Choroid plexus epithelial cell (primary cell): Measurements from ENCODE around the gene RBM28.

Experiments
- DNase-seq: peaks from one replicate; pipeline ENCODE4 v3.0.0-alpha.2; 2010; ENCODE audit warnings: low read depth
- H3K4me3 ChIP-seq: 2 replicates; pipeline ENCODE4 v1.5.1; 2011; ENCODE audit warnings: low read depth, mild to moderate bottlenecking, control low read depth, low read length, moderate library complexity
- TF ChIP-seq, protein P1 (sequence below): conservative IDR thresholded peaks from 2 replicates; pipeline ENCODE4 v1.5.1; 2011; ENCODE audit warnings: low read depth, mild to moderate bottlenecking, control low read depth, inconsistent platforms, low read length, moderate library complexity

Gene RBM28

DNA sequence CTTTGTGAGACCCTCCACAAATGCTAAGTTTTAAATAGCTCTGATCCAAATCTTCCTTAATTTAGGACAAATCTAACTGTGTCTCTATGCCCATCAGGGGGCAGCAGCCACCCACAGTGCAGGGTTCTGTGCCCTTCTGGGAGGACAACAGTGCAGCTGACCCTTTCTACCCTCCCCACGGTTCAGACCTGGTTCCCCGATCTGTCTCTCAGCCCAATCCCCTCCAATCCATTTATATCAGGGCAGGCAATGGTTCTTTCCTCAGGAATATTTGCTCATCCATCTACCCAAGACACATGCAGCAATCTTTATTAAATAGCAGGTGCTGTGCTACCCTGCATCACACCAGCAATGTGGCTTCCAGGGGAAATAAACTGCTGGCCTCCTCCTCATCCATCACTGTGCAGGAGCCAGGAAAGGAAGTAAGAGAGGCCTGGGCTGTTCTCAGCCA lies 4.0 kb upstream of the RBM28 start:
- no peak overlapping the region for H3K4me3 ChIP-seq

DNA sequence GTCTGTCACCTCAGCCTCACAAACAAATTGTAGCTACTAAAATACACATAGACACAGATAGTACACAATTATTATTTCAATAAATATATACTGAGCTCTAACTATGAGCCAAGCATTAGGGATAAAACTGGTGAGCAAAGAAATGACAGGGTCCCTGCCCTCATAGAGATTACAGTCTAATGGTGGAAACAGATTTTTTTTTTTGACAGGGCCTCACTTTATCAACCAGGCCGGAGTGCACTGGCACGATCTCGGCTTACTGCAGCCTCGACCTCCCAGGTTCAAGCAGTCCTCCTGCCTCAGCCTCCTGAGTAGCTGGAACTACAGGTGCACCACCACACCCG lies 695 bp upstream of the RBM28 start:
- DNase-seq: no peak
- TF ChIP-seq, protein P1, sequence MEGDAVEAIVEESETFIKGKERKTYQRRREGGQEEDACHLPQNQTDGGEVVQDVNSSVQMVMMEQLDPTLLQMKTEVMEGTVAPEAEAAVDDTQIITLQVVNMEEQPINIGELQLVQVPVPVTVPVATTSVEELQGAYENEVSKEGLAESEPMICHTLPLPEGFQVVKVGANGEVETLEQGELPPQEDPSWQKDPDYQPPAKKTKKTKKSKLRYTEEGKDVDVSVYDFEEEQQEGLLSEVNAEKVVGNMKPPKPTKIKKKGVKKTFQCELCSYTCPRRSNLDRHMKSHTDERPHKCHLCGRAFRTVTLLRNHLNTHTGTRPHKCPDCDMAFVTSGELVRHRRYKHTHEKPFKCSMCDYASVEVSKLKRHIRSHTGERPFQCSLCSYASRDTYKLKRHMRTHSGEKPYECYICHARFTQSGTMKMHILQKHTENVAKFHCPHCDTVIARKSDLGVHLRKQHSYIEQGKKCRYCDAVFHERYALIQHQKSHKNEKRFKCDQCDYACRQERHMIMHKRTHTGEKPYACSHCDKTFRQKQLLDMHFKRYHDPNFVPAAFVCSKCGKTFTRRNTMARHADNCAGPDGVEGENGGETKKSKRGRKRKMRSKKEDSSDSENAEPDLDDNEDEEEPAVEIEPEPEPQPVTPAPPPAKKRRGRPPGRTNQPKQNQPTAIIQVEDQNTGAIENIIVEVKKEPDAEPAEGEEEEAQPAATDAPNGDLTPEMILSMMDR: no peak
- H3K4me3 ChIP-seq: no peak overlapping the region

More for the DNA sequence above, 4.0 kb upstream of the RBM28 start:
- TF ChIP-seq, protein P1: peak; percentile 88
- DNase-seq: peak; percentile 67

DNA sequence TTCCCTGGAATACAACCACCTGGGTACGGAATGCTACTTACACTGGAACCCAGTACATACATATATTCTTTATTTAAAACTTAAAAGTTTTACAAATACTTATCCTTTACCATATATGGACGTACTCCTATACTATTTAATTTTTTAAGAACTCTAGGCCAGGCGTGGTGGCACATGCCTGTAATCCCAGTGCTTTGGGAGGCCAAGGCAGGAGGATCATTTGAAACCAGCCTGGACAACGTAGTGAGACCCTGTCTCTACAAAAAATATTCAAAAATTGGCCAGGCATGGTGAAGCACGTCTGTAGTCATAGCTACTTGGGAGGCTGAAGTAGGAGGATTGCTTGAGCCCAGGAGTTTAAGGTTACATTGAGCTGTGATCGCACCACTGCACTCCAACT lies 2.0 kb downstream of the RBM28 start:
- H3K4me3 ChIP-seq: no peak overlapping the region
- DNase-seq: no peak
- TF ChIP-seq, protein P1: no peak

DNA sequence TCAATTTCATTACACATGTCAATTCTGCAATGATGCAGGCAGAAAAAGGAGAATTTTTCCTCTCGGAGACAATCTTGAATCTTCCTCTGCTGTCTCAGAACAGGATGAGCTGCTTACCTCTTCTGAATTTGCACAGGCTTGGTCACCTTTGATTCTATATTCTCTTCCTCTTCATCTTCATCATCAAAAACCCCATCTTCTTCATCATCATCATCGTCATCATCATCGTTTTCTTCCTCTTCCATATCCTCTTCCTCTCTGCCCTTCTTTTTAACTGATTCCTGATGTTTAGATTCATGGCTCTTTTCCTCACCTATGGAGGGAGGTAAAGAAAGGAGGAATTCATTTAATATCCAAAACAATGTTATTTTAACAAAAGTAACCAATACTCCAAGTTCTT lies 8.0 kb downstream of the RBM28 start:
- no peak overlapping the region for H3K4me3 ChIP-seq
- TF ChIP-seq, protein P1: no peak
- DNase-seq: no peak

DNA sequence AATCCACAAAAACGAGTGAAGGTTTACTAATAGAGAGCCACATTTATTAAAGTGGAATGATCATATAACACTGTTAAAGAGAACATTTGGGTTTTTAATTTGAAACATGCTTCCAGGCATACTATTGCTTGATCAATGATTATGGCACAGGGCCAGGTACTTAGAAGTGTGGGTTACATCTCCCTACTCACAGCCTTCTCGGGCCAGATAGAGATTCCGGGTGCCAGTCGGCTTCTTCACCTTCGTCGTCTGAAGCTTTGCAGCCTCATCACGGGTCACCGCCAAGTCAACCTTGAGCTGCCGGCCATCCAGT lies 19.4 kb downstream of the RBM28 start:
- TF ChIP-seq, protein P1: no peak
- no peak overlapping the region for H3K4me3 ChIP-seq
- no peak for DNase-seq

DNA sequence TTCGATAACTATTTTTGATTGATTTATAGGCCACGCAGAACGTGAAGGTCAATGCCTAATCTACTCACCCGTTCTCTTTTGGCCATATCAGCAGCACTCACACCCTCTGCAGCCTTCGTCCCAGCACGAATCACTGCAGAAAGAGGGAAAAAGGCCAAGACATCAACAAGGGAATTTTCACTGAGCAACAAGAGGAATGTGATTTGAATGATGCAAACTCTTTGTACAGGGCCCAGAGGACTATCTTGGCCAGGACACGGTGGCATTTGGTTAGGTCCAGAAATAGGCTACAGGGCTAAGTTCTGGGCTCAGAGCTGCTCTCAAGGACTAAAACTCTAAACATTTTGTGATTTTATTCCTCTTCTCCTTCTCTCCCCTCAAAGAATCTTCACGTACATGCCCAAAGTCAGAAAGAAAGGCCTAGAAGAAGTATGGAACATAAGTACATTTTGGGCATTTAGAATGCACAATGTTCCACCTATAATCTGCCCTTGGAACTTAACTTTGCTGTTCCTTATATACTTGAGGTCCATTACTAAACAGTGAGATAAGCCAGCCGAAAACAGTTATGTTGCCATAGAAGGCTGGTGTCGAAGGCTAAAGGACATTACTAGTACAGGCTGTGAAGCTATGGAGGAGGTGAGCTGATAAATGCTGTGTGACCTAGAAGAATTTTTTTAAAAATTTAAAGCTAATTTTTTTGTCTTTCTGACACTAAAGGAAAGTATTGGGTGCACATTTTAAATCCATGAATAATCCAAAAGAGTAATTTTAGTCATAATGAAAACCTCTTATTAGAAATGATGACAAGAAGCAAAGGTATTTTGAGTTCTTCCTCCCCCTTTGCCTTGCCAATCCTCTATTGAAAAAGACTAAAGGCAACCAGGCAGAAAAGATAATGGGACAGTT lies 20.0 kb downstream of the RBM28 start:
- TF ChIP-seq, protein P1: no peak
- no peak for DNase-seq
- H3K4me3 ChIP-seq: no peak overlapping the region

DNA sequence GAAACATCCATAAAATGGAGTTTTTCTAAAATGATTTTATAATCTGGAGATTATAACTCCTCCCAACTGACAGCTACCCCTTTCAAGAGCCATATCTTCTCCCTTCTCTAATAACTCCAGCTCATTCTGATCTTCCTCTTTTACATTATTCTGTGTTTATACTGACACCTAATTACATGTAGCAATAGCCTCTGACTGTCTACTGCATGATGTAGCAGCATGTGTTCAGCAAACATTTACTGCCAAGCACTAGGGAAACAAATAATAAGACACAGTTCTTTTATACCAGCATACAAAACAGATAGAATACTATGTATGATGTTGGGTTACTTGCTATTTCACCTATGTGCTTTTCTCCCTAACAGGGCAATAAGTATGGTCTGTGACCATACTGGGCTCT lies 20.7 kb downstream of the RBM28 start:
- no peak overlapping the region for H3K4me3 ChIP-seq
- no peak for DNase-seq
- TF ChIP-seq, protein P1: no peak
